PFSK-1 (cell line): ENCODE measurements around the gene FBXO21.

Source experiments
- FOXP2 ChIP-seq: optimal IDR thresholded peaks from 2 replicates; pipeline ENCODE3; 2011; ENCODE audit warnings: borderline replicate concordance, control low read depth, inconsistent platforms; ENCODE audit not compliant: insufficient read depth; ENCODE audit errors: extremely low read length, extremely low read depth
- POLR2AphosphoS5 ChIP-seq: IDR thresholded peaks from 2 replicates; pipeline ENCODE4 v1.6.1; 2012; ENCODE audit warnings: low read depth, mild to moderate bottlenecking, control low read depth, low read length, moderate library complexity
- REST ChIP-seq, 2 experiments: IDR thresholded peaks; 2 replicates each; pipeline versions ENCODE4 v1.6.1 to v1.8.0; 2011 to 2012; ENCODE audit warnings: low read depth in 2 of 2, low read length in 2 of 2, control low read depth in 1 of 2, inconsistent platforms in 1 of 2, mild to moderate bottlenecking in 1 of 2, moderate library complexity in 1 of 2; ENCODE audit not compliant: insufficient read depth in 1 of 2
- SIN3A ChIP-seq: IDR thresholded peaks from 2 replicates; pipeline ENCODE4 v1.6.1; 2012; ENCODE audit warnings: mild to moderate bottlenecking, low read length, moderate library complexity, borderline replicate concordance; ENCODE audit not compliant: insufficient read depth
- TAF1 ChIP-seq: IDR thresholded peaks from 2 replicates; pipeline ENCODE4 v1.6.1; 2012; ENCODE audit warnings: low read length, control low read depth, borderline replicate concordance; ENCODE audit not compliant: insufficient read depth

The FBXO21 gene

GRCh38 chr12:117169548-117169947 lies 20.7 kb downstream of the FBXO21 start:
- no peak for TF ChIP-seq FOXP2
- no peak for TF ChIP-seq TAF1
- no peak for TF ChIP-seq POLR2AphosphoS5
- TF ChIP-seq REST (IDR thresholded peaks at IDR 0.05; ENCODE audit: insufficient read depth in 1 of 2, low read depth in 2 of 2, low read length in 2 of 2): no peak
- TF ChIP-seq SIN3A: no peak

GRCh38 chr12:117168976-117169375 lies 21.3 kb downstream of the FBXO21 start:
- TF ChIP-seq POLR2AphosphoS5: no peak
- no peak for TF ChIP-seq TAF1
- no peak for TF ChIP-seq SIN3A
- TF ChIP-seq REST (IDR thresholded peaks at IDR 0.05; ENCODE audit: insufficient read depth in 1 of 2, low read depth in 2 of 2, low read length in 2 of 2): no peak
- TF ChIP-seq FOXP2: no peak

GRCh38 chr12:117167769-117168168 lies 22.5 kb downstream of the FBXO21 start:
- TF ChIP-seq REST (IDR thresholded peaks at IDR 0.05; ENCODE audit: insufficient read depth in 1 of 2, low read depth in 2 of 2, low read length in 2 of 2): no peak
- no peak for TF ChIP-seq SIN3A
- no peak for TF ChIP-seq POLR2AphosphoS5
- no peak for TF ChIP-seq FOXP2

GRCh38 chr12:117166107-117166506 lies 24.2 kb downstream of the FBXO21 start:
- no peak for TF ChIP-seq FOXP2
- TF ChIP-seq POLR2AphosphoS5: no peak
- no peak for TF ChIP-seq TAF1
- TF ChIP-seq SIN3A: no peak

- TF ChIP-seq SIN3A: no peak
Observed at GRCh38 chr12:117165342-117165741, 24.9 kb downstream of the FBXO21 start.

- TF ChIP-seq SIN3A (no peak), POLR2AphosphoS5 (no peak), REST (IDR thresholded peaks at IDR 0.05; ENCODE audit: insufficient read depth in 1 of 2, low read depth in 2 of 2, low read length in 2 of 2) (no peak), FOXP2 (no peak), TAF1 (no peak)
Observed at GRCh38 chr12:117162633-117163032, 27.6 kb downstream of the FBXO21 start.
